H9 (cell line): ENCODE results near the gene ZNF224. TPM values are rescaled to one million over a fixed set of nuclear protein-coding genes. Genes with fewer than 3 reads are reported as not detected.

Experiments used
- DNase-seq: peaks from one replicate; pipeline ENCODE4 v3.0.0-alpha.2; 2017
- H2AFZ ChIP-seq: one replicate; pipeline ENCODE4 v1.6.1; 2013; ENCODE audit warnings: mild to moderate bottlenecking, low read length, control low read depth, moderate library complexity
- H2AK5ac ChIP-seq: 2 replicates; pipeline ENCODE4 v1.6.1; 2013; ENCODE audit warnings: low read length, control low read depth, mixed read lengths; ENCODE audit not compliant: insufficient read length
- H2BK120ac ChIP-seq: one replicate; pipeline ENCODE4 v1.6.1; 2013; ENCODE audit warnings: low read depth, mild to moderate bottlenecking, low read length, control low read depth, inconsistent platforms; ENCODE audit not compliant: poor library complexity, severe bottlenecking
- H2BK12ac ChIP-seq: 2 replicates; pipeline ENCODE4 v1.6.1; 2013; ENCODE audit warnings: low read length, control low read depth, mixed read lengths, low read depth; ENCODE audit not compliant: insufficient read length
- H2BK15ac ChIP-seq: 2 replicates; pipeline ENCODE4 v1.6.1; 2013; ENCODE audit warnings: low read depth, low read length, control low read depth
- H2BK20ac ChIP-seq: one replicate; pipeline ENCODE4 v1.6.1; 2013; ENCODE audit warnings: low read depth, mild to moderate bottlenecking, low read length, control low read depth, inconsistent platforms; ENCODE audit not compliant: poor library complexity, severe bottlenecking
- H2BK5ac ChIP-seq: 2 replicates; pipeline ENCODE4 v1.6.1; 2013; ENCODE audit warnings: low read length, control low read depth, mixed read lengths; ENCODE audit not compliant: insufficient read length
- H3K14ac ChIP-seq: 2 replicates; pipeline ENCODE4 v1.6.1; 2013; ENCODE audit warnings: low read length, control low read depth; ENCODE audit not compliant: insufficient read depth
- H3K18ac ChIP-seq: 2 replicates; pipeline ENCODE4 v1.6.1; 2013; ENCODE audit warnings: low read depth, mild to moderate bottlenecking, mixed read lengths, low read length, control low read depth; ENCODE audit not compliant: insufficient read length
- H3K23ac ChIP-seq: 2 replicates; pipeline ENCODE4 v1.6.1; 2013; ENCODE audit warnings: low read length, control low read depth, mixed read lengths, low read depth; ENCODE audit not compliant: insufficient read length
- H3K23me2 ChIP-seq: 2 replicates; pipeline ENCODE4 v1.6.1; 2013; ENCODE audit warnings: low read depth, mild to moderate bottlenecking, mixed read lengths, low read length, control low read depth; ENCODE audit not compliant: insufficient read length, poor library complexity, severe bottlenecking
- H3K27ac ChIP-seq: 2 replicates; pipeline ENCODE4 v1.5.1; 2013; ENCODE audit warnings: low read length, control low read depth, mixed read lengths, low read depth; ENCODE audit not compliant: insufficient read length
- H3K27me3 ChIP-seq: 2 replicates; pipeline ENCODE4 v1.6.1; 2013; ENCODE audit warnings: low read length, control low read depth, inconsistent platforms; ENCODE audit not compliant: insufficient read depth
- H3K4ac ChIP-seq: 2 replicates; pipeline ENCODE4 v1.6.1; 2013; ENCODE audit warnings: low read depth, mild to moderate bottlenecking, control low read depth, inconsistent platforms, low read length, moderate library complexity
- H3K4me1 ChIP-seq: 2 replicates; pipeline ENCODE4 v1.6.1; 2013; ENCODE audit warnings: low read length, control low read depth, inconsistent platforms; ENCODE audit not compliant: insufficient read depth
- H3K4me2 ChIP-seq: 2 replicates; pipeline ENCODE4 v1.6.1; 2013; ENCODE audit warnings: low read length, control low read depth, mixed read lengths; ENCODE audit not compliant: insufficient read length, insufficient read depth
- H3K56ac ChIP-seq: 2 replicates; pipeline ENCODE4 v1.6.1; 2013; ENCODE audit warnings: low read depth, mild to moderate bottlenecking, mixed read lengths, low read length, control low read depth; ENCODE audit not compliant: insufficient read length
- H3K79me1 ChIP-seq: 2 replicates; pipeline ENCODE4 v1.6.1; 2013; ENCODE audit warnings: low read depth, mild to moderate bottlenecking, moderate library complexity, low read length, control low read depth, inconsistent platforms; ENCODE audit not compliant: insufficient read depth, poor library complexity, severe bottlenecking
- H3K79me2 ChIP-seq: 2 replicates; pipeline ENCODE4 v1.6.1; 2013; ENCODE audit warnings: low read length, control low read depth, inconsistent platforms; ENCODE audit not compliant: insufficient read depth
- H3K9ac ChIP-seq: 2 replicates; pipeline ENCODE4 v1.6.1; 2013; ENCODE audit warnings: low read length, control low read depth, mixed read lengths; ENCODE audit not compliant: insufficient read length; ENCODE audit errors: extremely low read depth
- H3K9me3 ChIP-seq: one replicate; pipeline ENCODE4 v1.6.1; 2013; ENCODE audit warnings: low read depth, low read length, inconsistent platforms; ENCODE audit not compliant: control insufficient read depth
- H3T11ph ChIP-seq: one replicate; pipeline ENCODE4 v1.6.1; 2013; ENCODE audit warnings: mild to moderate bottlenecking, low read length, control low read depth, inconsistent platforms
- H4K20me1 ChIP-seq: one replicate; pipeline ENCODE4 v1.6.1; 2013; ENCODE audit not compliant: control insufficient read depth, insufficient read length, insufficient read depth
- H4K5ac ChIP-seq: 2 replicates; pipeline ENCODE4 v1.6.1; 2013; ENCODE audit warnings: low read depth, mild to moderate bottlenecking, mixed read lengths, low read length, control low read depth; ENCODE audit not compliant: insufficient read length
- H4K8ac ChIP-seq: replicated peaks from 2 replicates; pipeline ENCODE4 v1.6.1; 2013; ENCODE audit warnings: low read length, control low read depth, mixed read lengths, low read depth; ENCODE audit not compliant: insufficient read length
- H4K91ac ChIP-seq: 2 replicates; pipeline ENCODE4 v1.6.1; 2013; ENCODE audit warnings: low read depth, mild to moderate bottlenecking, moderate library complexity, mixed read lengths, low read length, control low read depth; ENCODE audit not compliant: insufficient read length
- H3K27ac Mint-ChIP-seq, 3 experiments: 2 replicates in 2 of 3; 3 replicates in 1 of 3; pipeline ENCODE4 v1.8.0; 2020 to 2021; ENCODE audit warnings: mixed read lengths in 3 of 3, mild to moderate bottlenecking in 1 of 3, moderate library complexity in 1 of 3
- H3K27me3 Mint-ChIP-seq: 2 replicates; pipeline ENCODE4 v1.8.0; 2021; ENCODE audit warnings: low read depth, mild to moderate bottlenecking, moderate library complexity, mixed read lengths
- H3K36me3 Mint-ChIP-seq, 3 experiments: 2 replicates in 2 of 3; 3 replicates in 1 of 3; pipeline ENCODE4 v1.8.0; 2020 to 2021; ENCODE audit warnings: low read depth in 3 of 3, mixed read lengths in 3 of 3; ENCODE audit not compliant: insufficient read depth in 1 of 3
- H3K4me1 Mint-ChIP-seq, 2 experiments: 2 replicates each; pipeline ENCODE4 v1.8.0; 2020; ENCODE audit warnings: mixed read lengths in 2 of 2
- H3K4me3 Mint-ChIP-seq, 2 experiments: 2 replicates in 1 of 2; 3 replicates in 1 of 2; pipeline ENCODE4 v1.8.0; 2020 to 2021; ENCODE audit warnings: mild to moderate bottlenecking in 2 of 2, mixed read lengths in 2 of 2, moderate library complexity in 1 of 2
- H3K9me3 Mint-ChIP-seq, 2 experiments: 2 replicates in 1 of 2; 3 replicates in 1 of 2; pipeline ENCODE4 v1.8.0; 2020; ENCODE audit warnings: mild to moderate bottlenecking in 2 of 2, mixed read lengths in 2 of 2, moderate library complexity in 1 of 2
- CTCF ChIP-seq: fragments of 200-600 bp; sonication (generic); conservative IDR thresholded peaks from 3 replicates; pipeline ENCODE4 v1.8.0; 2021; ENCODE audit warnings: antibody characterized with exemption, mild to moderate bottlenecking
- WGBS: extraction: QIAGEN DNeasy Blood & Tissue Kit; methylation state at CpG from one replicate; pipeline ENCODE4 v1.1.7; 2013; ENCODE audit warnings: missing lambda C conversion rate, low lambda C conversion rate, mixed read lengths; ENCODE audit not compliant: insufficient read length; ENCODE audit errors: extremely low coverage; 5-methylcytosine and 5-hydroxymethylcytosine counted together
- total RNA-seq: library from RNA; stranded (reverse); gene quantifications from 2 replicates; pipeline ENCODE4 v1.2.1, GENCODE V29; 2021

The ZNF224 gene
- total RNA-seq, 1 experiment from 2014 or later = 19.0 TPM

GRCh38 chr19:44066305-44066704 lies 27.9 kb upstream of the ZNF224 start:
- Histone ChIP-seq H2BK12ac (no peak overlapping the region), H3T11ph (no peak overlapping the region), H3K14ac (no peak overlapping the region), H4K91ac (no peak overlapping the region), H4K8ac (no peak overlapping the region), H2BK15ac (no peak overlapping the region), H3K4me1 (no peaks in the 10 kb centered on the region), H2AFZ (no peak overlapping the region), H3K27me3 (no peaks in the 10 kb centered on the region), H3K4me2 (no peak overlapping the region), H4K5ac (no peak overlapping the region), H2BK120ac (no peak overlapping the region), H3K79me2 (no peaks in the 10 kb centered on the region), H3K79me1 (no peaks in the 10 kb centered on the region), H2BK5ac (no peak overlapping the region), H3K56ac (no peak overlapping the region), H3K4ac (no peak overlapping the region), H3K18ac (no peak overlapping the region), H3K23me2 (no peaks in the 10 kb centered on the region), H3K9me3 (peaks cover 16% of the 10 kb centered on the region), H2BK20ac (no peak overlapping the region), H3K27ac (no peak overlapping the region), H3K23ac (no peak overlapping the region), H4K20me1 (no peaks in the 10 kb centered on the region), H3K9ac (no peak overlapping the region), H2AK5ac (no peak overlapping the region)
- no peak for DNase-seq
- no peak overlapping the region for H3K27ac Mint-ChIP-seq
- H3K27me3 Mint-ChIP-seq = peaks cover 13% of the 10 kb centered on the region
- no peak overlapping the region for H3K4me3 Mint-ChIP-seq
- peaks cover 65 to 76% (median 75%) of the 10 kb centered on the region in 3 experiments for H3K36me3 Mint-ChIP-seq
- WGBS = no CpG with 5 or more reads among the region's 3 CpGs
- H3K4me1 Mint-ChIP-seq = peaks cover 0 to 3% of the 10 kb centered on the region in 2 experiments; a peak in 2 of 4 replicates
- no peak for TF ChIP-seq CTCF
- peaks cover 41 to 47% of the 10 kb centered on the region in 2 experiments for H3K9me3 Mint-ChIP-seq
